Stomach smooth muscle (tissue), 2 donors: ENCODE data around the gene SPTLC1.
"Not testable (repeated sequence)": the region's sequence is repeated elsewhere in the genome, so short reads cannot be mapped to it uniquely, and the experiment has no call there.

Experiments used
- H3K27ac ChIP-seq: one replicate; pipeline ENCODE4 v1.7.0; 2013; ENCODE audit warnings: mild to moderate bottlenecking, low read length, inconsistent platforms
- H3K27me3 ChIP-seq, 2 donors: one replicate each; pipeline ENCODE4 v1.7.0; 2013; ENCODE audit warnings: low read length in 2 of 2; ENCODE audit not compliant: insufficient read depth in 2 of 2, control insufficient read depth in 1 of 2
- H3K36me3 ChIP-seq, 2 donors: one replicate each; pipeline ENCODE4 v1.7.0; 2013; ENCODE audit warnings: low read length in 2 of 2; ENCODE audit not compliant: control insufficient read depth in 2 of 2, insufficient read depth in 2 of 2
- H3K4me1 ChIP-seq: one replicate; pipeline ENCODE4 v1.7.0; 2013; ENCODE audit warnings: low read length; ENCODE audit not compliant: control insufficient read depth, insufficient read depth
- H3K4me3 ChIP-seq, 2 donors: one replicate each; pipeline ENCODE4 v1.7.0; 2013; ENCODE audit warnings: low read length in 2 of 2
- H3K9ac ChIP-seq, 2 donors: one replicate each; pipeline ENCODE4 v1.7.0; 2013; ENCODE audit warnings: low read length in 2 of 2, mild to moderate bottlenecking in 1 of 2
- H3K9me3 ChIP-seq, 2 donors: one replicate each; pipeline ENCODE4 v1.7.0; 2013; ENCODE audit warnings: low read length in 2 of 2; ENCODE audit not compliant: control insufficient read depth in 2 of 2
- donor health status: healthy.
- donor health status: Pancreatic carcinoma.

SPTLC1 gene

GRCh38 chr9:92140074-92140753, 25.0 kb upstream of the SPTLC1 start:
- Histone ChIP-seq H3K9me3 (no peaks in the 10 kb centered on the region), H3K9ac (no peak overlapping the region), H3K27me3 (peaks cover 0 to 3% of the 10 kb centered on the region in 2 donors), H3K27ac (no peak overlapping the region), H3K4me1 (peaks cover 18% of the 10 kb centered on the region), H3K36me3 (no peaks in the 10 kb centered on the region), H3K4me3 (peak overlapping the region; percentile 52 to 67)

DNA sequence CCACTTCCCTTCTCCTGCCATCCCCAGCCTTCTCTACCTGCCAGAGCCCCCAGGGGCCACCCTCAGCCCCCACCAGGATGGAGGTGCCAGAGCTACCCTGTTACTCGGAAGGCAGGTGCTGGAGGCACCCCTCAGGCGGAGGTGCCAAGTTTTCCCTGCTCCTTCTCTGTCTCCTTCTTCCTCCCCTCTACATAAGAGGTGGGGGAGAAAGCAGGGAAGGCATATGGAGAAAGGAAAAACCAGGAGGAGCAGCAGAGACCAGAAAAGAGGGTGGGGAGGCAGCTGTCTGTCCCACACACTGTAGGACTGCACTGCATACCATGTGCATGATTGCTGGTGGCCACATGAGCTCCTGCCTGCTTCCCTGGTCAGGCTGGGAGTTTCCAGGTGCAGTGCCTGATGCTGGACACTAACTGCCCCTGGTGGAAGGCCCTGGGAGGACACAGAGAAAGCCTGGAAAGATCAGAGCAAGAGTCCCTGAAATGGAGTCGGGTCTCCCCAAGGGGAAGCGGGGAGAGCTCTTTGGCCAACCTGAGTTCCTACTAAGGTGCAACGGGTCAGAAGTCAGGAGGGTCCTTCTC, 23.8 kb upstream of the SPTLC1 start:
- not testable (repeated sequence) for H3K27me3 ChIP-seq, H3K36me3 ChIP-seq, H3K4me3 ChIP-seq, H3K9ac ChIP-seq, H3K27ac ChIP-seq, H3K9me3 ChIP-seq
- peaks cover 22% of the 10 kb centered on the region for H3K4me1 ChIP-seq

DNA sequence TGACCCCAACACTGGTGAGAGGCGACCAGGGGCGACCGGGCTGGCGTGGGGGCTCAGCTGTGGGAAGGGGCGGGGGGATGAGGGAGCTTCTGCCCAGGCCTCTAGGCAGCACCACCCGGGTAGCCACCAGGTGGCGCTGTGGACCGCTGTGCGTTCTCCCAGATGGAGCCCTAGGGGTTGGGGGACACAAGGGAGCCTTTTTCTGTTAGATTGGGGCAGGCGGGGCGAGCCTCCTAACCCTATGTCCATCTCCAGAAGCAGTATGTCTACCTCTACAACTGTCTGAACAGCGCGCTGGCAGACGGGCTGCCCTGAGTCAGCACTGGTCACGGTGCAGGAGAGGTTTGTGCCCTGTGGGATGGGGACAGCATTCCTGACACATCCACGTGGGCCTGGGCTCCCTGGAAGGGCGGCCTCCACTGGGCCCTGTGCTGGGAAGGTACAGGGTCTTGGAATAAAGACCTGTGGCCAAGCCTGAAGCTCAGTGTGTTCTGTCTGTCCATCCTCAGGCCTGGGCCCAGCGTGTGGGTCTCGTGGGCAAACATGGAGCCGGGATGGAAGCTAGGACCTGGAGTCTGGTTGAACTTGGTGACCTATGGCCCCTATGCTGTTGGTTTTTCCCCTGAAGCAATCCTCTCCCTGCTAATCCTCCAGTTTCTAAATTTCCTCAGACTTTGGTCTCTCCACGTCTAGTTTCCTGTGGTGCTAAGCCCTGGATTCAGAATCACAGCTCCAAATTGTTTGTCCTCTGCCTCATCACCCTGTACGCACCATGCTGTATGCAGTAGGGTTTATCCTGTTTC, 23.1 kb upstream of the SPTLC1 start:
- peaks cover 0 to 3% of the 10 kb centered on the region in 2 donors for H3K27me3 ChIP-seq
- H3K4me3 ChIP-seq: no peak overlapping the region
- no peak overlapping the region for H3K9ac ChIP-seq
- no peaks in the 10 kb centered on the region for H3K9me3 ChIP-seq
- no peaks in the 10 kb centered on the region for H3K36me3 ChIP-seq
- H3K4me1 ChIP-seq: peaks cover 23% of the 10 kb centered on the region
- H3K27ac ChIP-seq: no peak overlapping the region

GRCh38 chr9:92136184-92136858, 21.1 kb upstream of the SPTLC1 start:
- Histone ChIP-seq H3K36me3 (no peaks in the 10 kb centered on the region), H3K27me3 (no peaks in the 10 kb centered on the region), H3K27ac (no peak overlapping the region), H3K9ac (no peak overlapping the region), H3K9me3 (no peaks in the 10 kb centered on the region), H3K4me1 (peaks cover 18% of the 10 kb centered on the region), H3K4me3 (no peak overlapping the region)

DNA sequence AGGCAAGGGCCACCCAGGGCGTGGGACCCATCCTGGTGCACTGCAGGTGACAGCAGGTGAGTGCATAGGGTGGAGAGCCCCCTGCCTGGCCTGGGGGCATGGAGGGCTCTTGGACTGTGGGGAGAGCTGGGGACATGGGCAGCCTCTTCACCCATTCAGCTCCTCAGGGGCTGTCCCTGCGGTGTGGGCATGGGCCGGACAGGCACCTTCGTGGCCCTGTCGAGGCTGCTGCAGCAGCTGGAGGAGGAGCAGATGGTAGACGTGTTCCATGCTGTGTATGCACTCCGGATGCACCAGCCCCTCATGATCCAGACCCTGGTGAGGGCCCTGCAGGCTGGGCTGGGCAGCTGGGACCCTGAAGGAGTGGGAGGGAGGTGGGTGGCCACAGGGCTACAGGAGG, 20.4 kb upstream of the SPTLC1 start:
- H3K27me3 ChIP-seq: no peaks in the 10 kb centered on the region
- H3K4me1 ChIP-seq: peaks cover 12% of the 10 kb centered on the region
- H3K27ac ChIP-seq: no peak overlapping the region
- H3K4me3 ChIP-seq: no peak overlapping the region
- H3K9me3 ChIP-seq: no peaks in the 10 kb centered on the region
- H3K36me3 ChIP-seq: no peaks in the 10 kb centered on the region
- H3K9ac ChIP-seq: no peak overlapping the region

- H3K36me3 ChIP-seq: no peaks in the 10 kb centered on the region
- H3K9me3 ChIP-seq: no peaks in the 10 kb centered on the region
- peak overlapping the region; percentile 7 to 52 for H3K4me3 ChIP-seq
- peaks cover 6% of the 10 kb centered on the region for H3K4me1 ChIP-seq
- H3K27me3 ChIP-seq: no peaks in the 10 kb centered on the region
- no peak overlapping the region for H3K9ac ChIP-seq
- H3K27ac ChIP-seq: no peak overlapping the region
Observed at GRCh38 chr9:92133949-92134604, 18.9 kb upstream of the SPTLC1 start.

DNA sequence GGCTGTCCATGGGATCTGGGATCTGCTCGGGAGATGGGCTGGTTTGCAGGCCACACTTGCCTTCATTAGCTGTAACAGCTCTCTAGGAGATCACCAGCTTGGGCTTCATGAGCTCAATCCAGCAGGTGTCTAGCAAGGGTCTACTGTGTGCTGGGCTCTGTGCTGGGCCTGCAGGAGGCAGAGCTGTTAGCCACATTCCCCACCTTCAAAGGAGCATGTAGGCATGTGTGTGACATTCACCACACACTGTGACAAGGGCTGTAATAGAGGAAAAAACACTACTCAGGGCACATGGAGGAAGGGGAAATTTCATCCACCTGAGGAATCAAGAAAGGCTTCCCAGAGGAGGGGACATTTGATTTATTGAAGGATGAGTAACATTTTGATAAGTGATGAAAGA, 17.7 kb upstream of the SPTLC1 start:
- H3K9ac ChIP-seq, H3K4me1 ChIP-seq, H3K4me3 ChIP-seq, H3K9me3 ChIP-seq, H3K27ac ChIP-seq, H3K27me3 ChIP-seq, H3K36me3 ChIP-seq: not testable (repeated sequence)

DNA sequence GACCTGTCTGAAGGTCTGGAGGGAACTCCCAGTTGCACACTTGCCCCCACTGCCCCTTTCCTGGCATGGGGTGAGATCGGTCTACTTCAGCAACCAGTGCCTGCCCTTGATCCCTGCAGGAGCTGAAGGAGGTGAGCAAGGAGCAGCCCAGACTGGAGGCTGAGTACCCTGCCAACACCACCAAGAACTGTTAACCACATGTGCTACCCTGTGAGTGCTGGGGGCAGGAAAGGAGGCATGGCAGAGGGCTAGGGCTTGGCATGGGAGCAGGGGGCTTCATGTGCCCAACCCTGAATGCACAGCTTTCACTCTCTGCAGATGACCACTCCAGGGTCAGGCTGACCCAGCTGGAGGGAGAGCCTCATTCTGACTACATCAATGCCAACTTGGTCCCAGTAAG, 17.3 kb upstream of the SPTLC1 start:
- H3K36me3 ChIP-seq: no peaks in the 10 kb centered on the region
- H3K4me3 ChIP-seq: no peak overlapping the region
- H3K27me3 ChIP-seq: no peaks in the 10 kb centered on the region
- no peak overlapping the region for H3K9ac ChIP-seq
- peaks cover 6% of the 10 kb centered on the region for H3K4me1 ChIP-seq
- H3K9me3 ChIP-seq: no peaks in the 10 kb centered on the region
- H3K27ac ChIP-seq: no peak overlapping the region

- no peaks in the 10 kb centered on the region for H3K27me3 ChIP-seq
- no peaks in the 10 kb centered on the region for H3K4me1 ChIP-seq
- H3K36me3 ChIP-seq: no peaks in the 10 kb centered on the region
- H3K9me3 ChIP-seq: no peaks in the 10 kb centered on the region
- H3K9ac ChIP-seq: no peak overlapping the region
- H3K4me3 ChIP-seq: no peak overlapping the region
- H3K27ac ChIP-seq: no peak overlapping the region
Observed at GRCh38 chr9:92122800-92123199, 7.6 kb upstream of the SPTLC1 start.

- Histone ChIP-seq H3K9ac (no peak overlapping the region), H3K27me3 (no peaks in the 10 kb centered on the region), H3K4me1 (no peaks in the 10 kb centered on the region)
Observed at GRCh38 chr9:92122061-92122460, 6.8 kb upstream of the SPTLC1 start.

More at GRCh38 chr9:92122061-92122460, 6.8 kb upstream of the SPTLC1 start:
- Histone ChIP-seq H3K9me3 (no peaks in the 10 kb centered on the region), H3K36me3 (no peaks in the 10 kb centered on the region), H3K27ac (no peak overlapping the region), H3K4me3 (no peak overlapping the region)
